Measurements from ENCODE around the gene BHLHA15. TPM values are rescaled to one million over a fixed set of nuclear protein-coding genes. Genes with fewer than 3 reads are reported as not detected.

BHLHA15 gene
- polyA plus RNA-seq, 3 donors, result 0.16 to 0.44 TPM; not detected in 1

GRCh38 chr7:98242342-98242741, 31.1 kb downstream of the BHLHA15 start:
- no peak for DNase-seq

- no peak for DNase-seq
These were observed 31.7 kb downstream of the BHLHA15 start for GRCh38 chr7:98242934-98243333.

- no peak for DNase-seq
These were observed 33.6 kb downstream of the BHLHA15 start for GRCh38 chr7:98244871-98245270.

- no peak for DNase-seq
These were observed 36.9 kb downstream of the BHLHA15 start for GRCh38 chr7:98248156-98248555.

- no peak for DNase-seq
These were observed 37.9 kb downstream of the BHLHA15 start for GRCh38 chr7:98249106-98249505.

- DNase-seq, result no peak
These were observed 39.5 kb downstream of the BHLHA15 start for GRCh38 chr7:98250789-98251188.

GRCh38 chr7:98251231-98251600, 40.0 kb downstream of the BHLHA15 start:
- no peak for DNase-seq

- DNase-seq, result peak; percentile 92
These were observed 40.6 kb downstream of the BHLHA15 start, which contains the start of gene TECPR1 for GRCh38 chr7:98251601-98252424. Gene TECPR1, minus strand, starts transcription at chr7:98252232. Its CDS starts 6,086 bp downstream, at chr7:98246146.

- DNase-seq, result no peak
These were observed 41.3 kb downstream of the BHLHA15 start for GRCh38 chr7:98252425-98253054.

GRCh38 chr7:98254516-98254915, 43.3 kb downstream of the BHLHA15 start:
- no peak for DNase-seq

GRCh38 chr7:98254951-98255610, 43.8 kb downstream of the BHLHA15 start:
- DNase-seq, result no peak

- DNase-seq, result no peak
These were observed 45.2 kb downstream of the BHLHA15 start for GRCh38 chr7:98256431-98256830.

- no peak for DNase-seq
These were observed 46.5 kb downstream of the BHLHA15 start for GRCh38 chr7:98257701-98258100.

Other genes starting within 250 kb of the BHLHA15 start
- gene OCM2, start 221.2 kb upstream of the BHLHA15 start, polyA plus RNA-seq (ENCODE audit: insufficient read length in 3 of 3), result not detected
- gene LMTK2, start 104.6 kb upstream of the BHLHA15 start, polyA plus RNA-seq (ENCODE audit: insufficient read length in 3 of 3), result 10 to 100 TPM; 12.7 to 16.2 (median 15.1) TPM
- 10 to 100 TPM; 15.9 to 28.5 (median 23.1) TPM for gene TECPR1, start 40.8 kb downstream of the BHLHA15 start, polyA plus RNA-seq (ENCODE audit: insufficient read length in 3 of 3)
- gene BRI3, start 70.2 kb downstream of the BHLHA15 start, polyA plus RNA-seq (ENCODE audit: insufficient read length in 3 of 3), result 100 to 1,000 TPM in 2 of 3 donors, 10 to 100 TPM in 1; 88.9 to 102 (median 102) TPM
- gene BAIAP2L1, start 189.7 kb downstream of the BHLHA15 start, polyA plus RNA-seq (ENCODE audit: insufficient read length in 3 of 3), result 10 to 100 TPM; 12.1 to 17.6 (median 16.2) TPM